H9 (cell line): ENCODE data around the gene PTPA. TPM values are rescaled to one million over a fixed set of nuclear protein-coding genes. Genes with fewer than 3 reads are reported as not detected.

ENCODE experiments used
- DNase-seq: peaks from one replicate; pipeline ENCODE4 v3.0.0-alpha.2; 2017
- H2AFZ ChIP-seq: one replicate; pipeline ENCODE4 v1.6.1; 2013; ENCODE audit warnings: mild to moderate bottlenecking, low read length, control low read depth, moderate library complexity
- H2AK5ac ChIP-seq: 2 replicates; pipeline ENCODE4 v1.6.1; 2013; ENCODE audit warnings: low read length, control low read depth, mixed read lengths; ENCODE audit not compliant: insufficient read length
- H2BK120ac ChIP-seq: one replicate; pipeline ENCODE4 v1.6.1; 2013; ENCODE audit warnings: low read depth, mild to moderate bottlenecking, low read length, control low read depth, inconsistent platforms; ENCODE audit not compliant: poor library complexity, severe bottlenecking
- H2BK12ac ChIP-seq: 2 replicates; pipeline ENCODE4 v1.6.1; 2013; ENCODE audit warnings: low read length, control low read depth, mixed read lengths, low read depth; ENCODE audit not compliant: insufficient read length
- H2BK15ac ChIP-seq: 2 replicates; pipeline ENCODE4 v1.6.1; 2013; ENCODE audit warnings: low read depth, low read length, control low read depth
- H2BK20ac ChIP-seq: one replicate; pipeline ENCODE4 v1.6.1; 2013; ENCODE audit warnings: low read depth, mild to moderate bottlenecking, low read length, control low read depth, inconsistent platforms; ENCODE audit not compliant: poor library complexity, severe bottlenecking
- H2BK5ac ChIP-seq: 2 replicates; pipeline ENCODE4 v1.6.1; 2013; ENCODE audit warnings: low read length, control low read depth, mixed read lengths; ENCODE audit not compliant: insufficient read length
- H3K14ac ChIP-seq: 2 replicates; pipeline ENCODE4 v1.6.1; 2013; ENCODE audit warnings: low read length, control low read depth; ENCODE audit not compliant: insufficient read depth
- H3K18ac ChIP-seq: 2 replicates; pipeline ENCODE4 v1.6.1; 2013; ENCODE audit warnings: low read depth, mild to moderate bottlenecking, mixed read lengths, low read length, control low read depth; ENCODE audit not compliant: insufficient read length
- H3K23ac ChIP-seq: 2 replicates; pipeline ENCODE4 v1.6.1; 2013; ENCODE audit warnings: low read length, control low read depth, mixed read lengths, low read depth; ENCODE audit not compliant: insufficient read length
- H3K23me2 ChIP-seq: 2 replicates; pipeline ENCODE4 v1.6.1; 2013; ENCODE audit warnings: low read depth, mild to moderate bottlenecking, mixed read lengths, low read length, control low read depth; ENCODE audit not compliant: insufficient read length, poor library complexity, severe bottlenecking
- H3K27ac ChIP-seq: 2 replicates; pipeline ENCODE4 v1.5.1; 2013; ENCODE audit warnings: low read length, control low read depth, mixed read lengths, low read depth; ENCODE audit not compliant: insufficient read length
- H3K27me3 ChIP-seq: 2 replicates; pipeline ENCODE4 v1.6.1; 2013; ENCODE audit warnings: low read length, control low read depth, inconsistent platforms; ENCODE audit not compliant: insufficient read depth
- H3K4ac ChIP-seq: 2 replicates; pipeline ENCODE4 v1.6.1; 2013; ENCODE audit warnings: low read depth, mild to moderate bottlenecking, control low read depth, inconsistent platforms, low read length, moderate library complexity
- H3K4me1 ChIP-seq: 2 replicates; pipeline ENCODE4 v1.6.1; 2013; ENCODE audit warnings: low read length, control low read depth, inconsistent platforms; ENCODE audit not compliant: insufficient read depth
- H3K4me2 ChIP-seq: 2 replicates; pipeline ENCODE4 v1.6.1; 2013; ENCODE audit warnings: low read length, control low read depth, mixed read lengths; ENCODE audit not compliant: insufficient read length, insufficient read depth
- H3K56ac ChIP-seq: 2 replicates; pipeline ENCODE4 v1.6.1; 2013; ENCODE audit warnings: low read depth, mild to moderate bottlenecking, mixed read lengths, low read length, control low read depth; ENCODE audit not compliant: insufficient read length
- H3K79me1 ChIP-seq: 2 replicates; pipeline ENCODE4 v1.6.1; 2013; ENCODE audit warnings: low read depth, mild to moderate bottlenecking, moderate library complexity, low read length, control low read depth, inconsistent platforms; ENCODE audit not compliant: insufficient read depth, poor library complexity, severe bottlenecking
- H3K79me2 ChIP-seq: 2 replicates; pipeline ENCODE4 v1.6.1; 2013; ENCODE audit warnings: low read length, control low read depth, inconsistent platforms; ENCODE audit not compliant: insufficient read depth
- H3K9ac ChIP-seq: 2 replicates; pipeline ENCODE4 v1.6.1; 2013; ENCODE audit warnings: low read length, control low read depth, mixed read lengths; ENCODE audit not compliant: insufficient read length; ENCODE audit errors: extremely low read depth
- H3K9me3 ChIP-seq: one replicate; pipeline ENCODE4 v1.6.1; 2013; ENCODE audit warnings: low read depth, low read length, inconsistent platforms; ENCODE audit not compliant: control insufficient read depth
- H3T11ph ChIP-seq: one replicate; pipeline ENCODE4 v1.6.1; 2013; ENCODE audit warnings: mild to moderate bottlenecking, low read length, control low read depth, inconsistent platforms
- H4K20me1 ChIP-seq: one replicate; pipeline ENCODE4 v1.6.1; 2013; ENCODE audit not compliant: control insufficient read depth, insufficient read length, insufficient read depth
- H4K5ac ChIP-seq: 2 replicates; pipeline ENCODE4 v1.6.1; 2013; ENCODE audit warnings: low read depth, mild to moderate bottlenecking, mixed read lengths, low read length, control low read depth; ENCODE audit not compliant: insufficient read length
- H4K8ac ChIP-seq: replicated peaks from 2 replicates; pipeline ENCODE4 v1.6.1; 2013; ENCODE audit warnings: low read length, control low read depth, mixed read lengths, low read depth; ENCODE audit not compliant: insufficient read length
- H4K91ac ChIP-seq: 2 replicates; pipeline ENCODE4 v1.6.1; 2013; ENCODE audit warnings: low read depth, mild to moderate bottlenecking, moderate library complexity, mixed read lengths, low read length, control low read depth; ENCODE audit not compliant: insufficient read length
- H3K27ac Mint-ChIP-seq, 3 experiments: 2 replicates in 2 of 3; 3 replicates in 1 of 3; pipeline ENCODE4 v1.8.0; 2020 to 2021; ENCODE audit warnings: mixed read lengths in 3 of 3, mild to moderate bottlenecking in 1 of 3, moderate library complexity in 1 of 3
- H3K27me3 Mint-ChIP-seq: 2 replicates; pipeline ENCODE4 v1.8.0; 2021; ENCODE audit warnings: low read depth, mild to moderate bottlenecking, moderate library complexity, mixed read lengths
- H3K36me3 Mint-ChIP-seq, 3 experiments: 2 replicates in 2 of 3; 3 replicates in 1 of 3; pipeline ENCODE4 v1.8.0; 2020 to 2021; ENCODE audit warnings: low read depth in 3 of 3, mixed read lengths in 3 of 3; ENCODE audit not compliant: insufficient read depth in 1 of 3
- H3K4me1 Mint-ChIP-seq, 2 experiments: 2 replicates each; pipeline ENCODE4 v1.8.0; 2020; ENCODE audit warnings: mixed read lengths in 2 of 2
- H3K4me3 Mint-ChIP-seq, 2 experiments: 2 replicates in 1 of 2; 3 replicates in 1 of 2; pipeline ENCODE4 v1.8.0; 2020 to 2021; ENCODE audit warnings: mild to moderate bottlenecking in 2 of 2, mixed read lengths in 2 of 2, moderate library complexity in 1 of 2
- H3K9me3 Mint-ChIP-seq, 2 experiments: 2 replicates in 1 of 2; 3 replicates in 1 of 2; pipeline ENCODE4 v1.8.0; 2020; ENCODE audit warnings: mild to moderate bottlenecking in 2 of 2, mixed read lengths in 2 of 2, moderate library complexity in 1 of 2
- WGBS: extraction: QIAGEN DNeasy Blood & Tissue Kit; methylation state at CpG from one replicate; pipeline ENCODE4 v1.1.7; 2013; ENCODE audit warnings: missing lambda C conversion rate, low lambda C conversion rate, mixed read lengths; ENCODE audit not compliant: insufficient read length; ENCODE audit errors: extremely low coverage; 5-methylcytosine and 5-hydroxymethylcytosine counted together
- total RNA-seq: library from RNA; stranded (reverse); gene quantifications from 2 replicates; pipeline ENCODE4 v1.2.1, GENCODE V29; 2021
- TF ChIP-seq, protein P1 (sequence below): fragments of 200-600 bp; sonication (generic); conservative IDR thresholded peaks from 3 replicates; pipeline ENCODE4 v1.8.0; 2021; ENCODE audit warnings: antibody characterized with exemption, mild to moderate bottlenecking

The PTPA gene
- total RNA-seq, 1 experiment from 2014 or later: 145 TPM

DNA sequence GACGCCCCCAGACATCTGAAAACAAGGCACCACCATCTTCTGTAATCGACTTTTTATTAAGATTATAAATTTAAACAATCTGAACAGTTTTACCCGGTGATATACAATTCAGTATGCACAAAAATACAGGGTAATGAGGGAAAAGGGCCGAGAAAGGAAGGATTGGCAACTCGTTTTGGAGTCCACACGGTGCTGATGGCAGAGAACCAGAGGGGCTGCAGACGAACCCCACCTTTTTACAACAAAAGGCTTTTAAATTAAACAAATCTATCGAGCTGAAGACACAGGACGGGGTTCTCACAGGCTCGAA lies 64.3 kb downstream of the PTPA start:
- Histone ChIP-seq H3K4ac (no peak overlapping the region), H3K9ac (no peak overlapping the region), H3K4me1 (no peaks in the 10 kb centered on the region; the same call in 1 of the 2 replicates), H2BK15ac (no peak overlapping the region), H4K20me1 (no peaks in the 10 kb centered on the region), H3K23me2 (peaks cover 29% of the 10 kb centered on the region), H3K4me2 (peak overlapping the region; percentile 93), H3K27me3 (peaks cover 36% of the 10 kb centered on the region), H2BK120ac (no peak overlapping the region), H3K56ac (no peak overlapping the region), H4K5ac (no peak overlapping the region), H2BK12ac (no peak overlapping the region), H3K14ac (no peak overlapping the region), H2AK5ac (no peak overlapping the region), H3K79me1 (no peaks in the 10 kb centered on the region), H2BK5ac (no peak overlapping the region), H3K27ac (no peak overlapping the region), H2AFZ (no peak overlapping the region), H3K79me2 (no peaks in the 10 kb centered on the region), H3T11ph (no peak overlapping the region), H2BK20ac (no peak overlapping the region), H3K9me3 (no peaks in the 10 kb centered on the region), H4K91ac (no peak overlapping the region), H3K23ac (no peak overlapping the region), H3K18ac (no peak overlapping the region), H4K8ac (no peak overlapping the region)
- H3K4me3 Mint-ChIP-seq: peak overlapping the region; percentile 59 to 86
- TF ChIP-seq, protein P1, sequence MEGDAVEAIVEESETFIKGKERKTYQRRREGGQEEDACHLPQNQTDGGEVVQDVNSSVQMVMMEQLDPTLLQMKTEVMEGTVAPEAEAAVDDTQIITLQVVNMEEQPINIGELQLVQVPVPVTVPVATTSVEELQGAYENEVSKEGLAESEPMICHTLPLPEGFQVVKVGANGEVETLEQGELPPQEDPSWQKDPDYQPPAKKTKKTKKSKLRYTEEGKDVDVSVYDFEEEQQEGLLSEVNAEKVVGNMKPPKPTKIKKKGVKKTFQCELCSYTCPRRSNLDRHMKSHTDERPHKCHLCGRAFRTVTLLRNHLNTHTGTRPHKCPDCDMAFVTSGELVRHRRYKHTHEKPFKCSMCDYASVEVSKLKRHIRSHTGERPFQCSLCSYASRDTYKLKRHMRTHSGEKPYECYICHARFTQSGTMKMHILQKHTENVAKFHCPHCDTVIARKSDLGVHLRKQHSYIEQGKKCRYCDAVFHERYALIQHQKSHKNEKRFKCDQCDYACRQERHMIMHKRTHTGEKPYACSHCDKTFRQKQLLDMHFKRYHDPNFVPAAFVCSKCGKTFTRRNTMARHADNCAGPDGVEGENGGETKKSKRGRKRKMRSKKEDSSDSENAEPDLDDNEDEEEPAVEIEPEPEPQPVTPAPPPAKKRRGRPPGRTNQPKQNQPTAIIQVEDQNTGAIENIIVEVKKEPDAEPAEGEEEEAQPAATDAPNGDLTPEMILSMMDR: no peak
- H3K9me3 Mint-ChIP-seq: 0 out of 5 replicates have a peak, but pooled peaks cover 0 to under 1% of the 10 kb centered on the region in 2 experiments
- H3K4me1 Mint-ChIP-seq: peaks cover 16 to 26% of the 10 kb centered on the region in 2 experiments
- H3K27me3 Mint-ChIP-seq: peaks cover 84% of the 10 kb centered on the region
- H3K36me3 Mint-ChIP-seq: no peaks in the 10 kb centered on the region; a peak in 1 of 7 replicates
- H3K27ac Mint-ChIP-seq: no peak overlapping the region
- no peak for DNase-seq
- WGBS: no CpG with 5 or more reads among the region's 10 CpGs
